NOMO-1 treated with dmso at 0.1 percent for 144 hours (cell line): ENCODE measurements around the gene RFC1.
"Not testable (repeated sequence)": the region's sequence is repeated elsewhere in the genome, so short reads cannot be mapped to it uniquely, and the experiment has no call there.

Source experiments
- DNase-seq: peaks from one replicate; lab custom pipeline; 2025; ENCODE audit not compliant: unreplicated experiment; lab: John Stamatoyannopoulos, UW

Gene RFC1, protein sequence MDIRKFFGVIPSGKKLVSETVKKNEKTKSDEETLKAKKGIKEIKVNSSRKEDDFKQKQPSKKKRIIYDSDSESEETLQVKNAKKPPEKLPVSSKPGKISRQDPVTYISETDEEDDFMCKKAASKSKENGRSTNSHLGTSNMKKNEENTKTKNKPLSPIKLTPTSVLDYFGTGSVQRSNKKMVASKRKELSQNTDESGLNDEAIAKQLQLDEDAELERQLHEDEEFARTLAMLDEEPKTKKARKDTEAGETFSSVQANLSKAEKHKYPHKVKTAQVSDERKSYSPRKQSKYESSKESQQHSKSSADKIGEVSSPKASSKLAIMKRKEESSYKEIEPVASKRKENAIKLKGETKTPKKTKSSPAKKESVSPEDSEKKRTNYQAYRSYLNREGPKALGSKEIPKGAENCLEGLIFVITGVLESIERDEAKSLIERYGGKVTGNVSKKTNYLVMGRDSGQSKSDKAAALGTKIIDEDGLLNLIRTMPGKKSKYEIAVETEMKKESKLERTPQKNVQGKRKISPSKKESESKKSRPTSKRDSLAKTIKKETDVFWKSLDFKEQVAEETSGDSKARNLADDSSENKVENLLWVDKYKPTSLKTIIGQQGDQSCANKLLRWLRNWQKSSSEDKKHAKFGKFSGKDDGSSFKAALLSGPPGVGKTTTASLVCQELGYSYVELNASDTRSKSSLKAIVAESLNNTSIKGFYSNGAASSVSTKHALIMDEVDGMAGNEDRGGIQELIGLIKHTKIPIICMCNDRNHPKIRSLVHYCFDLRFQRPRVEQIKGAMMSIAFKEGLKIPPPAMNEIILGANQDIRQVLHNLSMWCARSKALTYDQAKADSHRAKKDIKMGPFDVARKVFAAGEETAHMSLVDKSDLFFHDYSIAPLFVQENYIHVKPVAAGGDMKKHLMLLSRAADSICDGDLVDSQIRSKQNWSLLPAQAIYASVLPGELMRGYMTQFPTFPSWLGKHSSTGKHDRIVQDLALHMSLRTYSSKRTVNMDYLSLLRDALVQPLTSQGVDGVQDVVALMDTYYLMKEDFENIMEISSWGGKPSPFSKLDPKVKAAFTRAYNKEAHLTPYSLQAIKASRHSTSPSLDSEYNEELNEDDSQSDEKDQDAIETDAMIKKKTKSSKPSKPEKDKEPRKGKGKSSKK

DNA sequence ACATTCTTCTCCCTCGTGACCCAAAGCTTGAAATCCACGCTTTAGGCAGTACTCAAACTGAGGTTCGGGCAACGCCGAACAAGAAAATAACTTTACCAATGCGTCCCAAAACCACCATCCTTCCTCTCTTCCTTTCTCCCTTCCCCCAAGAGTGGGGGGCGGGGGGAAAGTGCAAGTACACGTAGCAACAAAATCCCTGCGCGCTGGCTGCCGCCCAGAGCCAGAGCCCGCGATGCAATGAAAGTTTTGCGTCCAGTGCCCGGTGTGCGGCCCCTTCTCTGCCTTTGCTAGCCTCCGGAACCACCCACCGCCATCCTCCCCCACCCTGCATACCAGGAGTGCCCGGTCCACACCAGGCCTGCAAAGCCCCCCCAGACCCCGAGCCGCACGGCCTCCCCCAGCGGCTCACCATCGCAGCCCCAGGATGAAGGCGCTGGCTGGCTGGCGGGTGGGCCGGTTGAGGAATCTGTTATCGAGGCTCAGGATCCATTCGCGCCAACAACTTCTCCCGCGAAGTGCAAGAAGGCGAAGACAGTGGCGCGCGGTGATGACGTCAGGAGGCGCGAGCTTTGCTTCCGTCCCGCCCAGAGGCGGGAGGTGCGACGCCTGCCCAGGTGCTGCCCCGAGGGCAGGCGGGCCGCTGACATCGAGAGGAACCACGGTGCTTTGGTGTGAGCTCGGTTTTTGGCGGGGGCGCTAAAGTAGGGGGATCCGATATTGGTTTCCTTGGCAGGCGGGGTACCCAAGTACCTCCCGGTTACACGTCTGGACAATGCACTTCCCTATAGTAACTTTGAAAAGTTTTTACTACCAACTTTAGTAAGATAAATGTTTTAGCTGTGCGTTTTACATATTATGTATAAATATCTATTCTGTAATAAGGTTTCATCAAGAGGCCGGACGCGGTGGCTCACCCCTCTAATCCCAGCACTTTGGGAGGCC, at the start of gene RFC1:
TSS of gene RFC1 (minus strand) at position 533 of the 942 bp plus-strand sequence. CDS start at position 412, 121 bp downstream.
- peak; percentile 82 for DNase-seq

GRCh38 chr4:39415678-39416283, 49.6 kb upstream of the RFC1 start:
- DNase-seq, result no peak

DNA sequence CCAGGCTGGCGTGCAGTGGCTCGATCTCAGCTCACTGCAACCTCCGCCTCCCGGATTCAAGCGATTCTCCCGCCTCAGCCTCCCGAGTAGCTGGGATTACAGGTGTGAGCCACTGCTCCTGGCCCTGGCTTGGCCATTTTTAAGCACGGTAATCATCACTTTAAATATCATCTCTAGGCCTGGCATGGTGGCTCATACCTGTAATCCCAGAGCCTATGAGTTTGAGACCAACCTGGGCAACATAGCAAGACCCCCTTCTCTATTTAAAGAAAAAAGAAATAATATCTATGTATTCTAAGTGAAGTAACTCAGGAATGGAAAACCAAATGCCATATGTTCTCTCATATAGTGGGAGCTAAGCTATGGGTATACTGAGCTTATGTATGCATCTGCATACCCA, 45.4 kb upstream of the RFC1 start:
- DNase-seq, result not testable (repeated sequence)

DNA sequence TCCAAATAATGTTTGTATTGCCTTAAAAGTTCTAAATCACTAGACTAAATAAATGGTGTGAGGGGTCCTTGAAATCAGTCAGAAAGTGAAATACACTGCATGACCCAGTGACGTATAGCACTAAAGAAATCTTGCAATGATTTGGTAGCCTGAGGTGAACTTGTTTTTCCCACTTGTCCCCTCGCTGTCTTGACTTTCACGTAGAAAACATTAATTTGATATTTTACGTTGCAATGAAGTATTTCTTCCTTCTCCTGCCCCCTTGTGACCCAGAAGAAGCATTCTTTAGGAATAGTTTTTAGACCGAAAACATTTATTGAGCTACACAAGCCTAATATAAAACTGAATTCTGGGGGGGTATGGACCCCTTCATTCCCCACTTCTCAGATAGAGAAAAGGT, 44.3 kb upstream of the RFC1 start:
- no peak for DNase-seq

- no peak for DNase-seq
These were observed 41.4 kb upstream of the RFC1 start for GRCh38 chr4:39407584-39407885.

DNA sequence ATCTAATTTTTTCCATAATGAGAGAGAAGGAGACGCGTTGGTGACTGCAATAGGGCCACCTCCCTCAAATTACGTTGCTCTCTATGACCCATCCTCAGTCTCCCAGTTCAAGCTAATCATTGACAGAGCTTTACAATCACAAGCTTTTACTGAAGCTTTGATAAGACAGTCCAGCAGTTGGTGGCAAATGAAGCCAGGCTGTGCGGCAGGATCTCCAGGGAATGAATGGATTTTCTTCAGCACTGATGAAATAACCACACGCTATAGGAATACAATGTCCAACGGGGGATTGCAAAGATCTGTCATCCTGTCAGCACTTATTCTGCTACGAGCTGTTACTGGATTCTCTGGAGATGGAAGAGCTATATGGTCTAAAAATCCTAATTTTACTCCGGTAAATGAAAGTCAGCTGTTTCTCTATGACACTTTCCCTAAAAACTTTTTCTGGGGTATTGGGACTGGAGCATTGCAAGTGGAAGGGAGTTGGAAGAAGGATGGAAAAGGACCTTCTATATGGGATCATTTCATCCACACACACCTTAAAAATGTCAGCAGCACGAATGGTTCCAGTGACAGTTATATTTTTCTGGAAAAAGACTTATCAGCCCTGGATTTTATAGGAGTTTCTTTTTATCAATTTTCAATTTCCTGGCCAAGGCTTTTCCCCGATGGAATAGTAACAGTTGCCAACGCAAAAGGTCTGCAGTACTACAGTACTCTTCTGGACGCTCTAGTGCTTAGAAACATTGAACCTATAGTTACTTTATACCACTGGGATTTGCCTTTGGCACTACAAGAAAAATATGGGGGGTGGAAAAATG, 40.8 kb upstream of the RFC1 start, which contains the start of gene KLB:
TSS of gene KLB (plus strand) at position 168 of the 821 bp plus-strand sequence. CDS start at position 188, 20 bp downstream.
- DNase-seq, result no peak

DNA sequence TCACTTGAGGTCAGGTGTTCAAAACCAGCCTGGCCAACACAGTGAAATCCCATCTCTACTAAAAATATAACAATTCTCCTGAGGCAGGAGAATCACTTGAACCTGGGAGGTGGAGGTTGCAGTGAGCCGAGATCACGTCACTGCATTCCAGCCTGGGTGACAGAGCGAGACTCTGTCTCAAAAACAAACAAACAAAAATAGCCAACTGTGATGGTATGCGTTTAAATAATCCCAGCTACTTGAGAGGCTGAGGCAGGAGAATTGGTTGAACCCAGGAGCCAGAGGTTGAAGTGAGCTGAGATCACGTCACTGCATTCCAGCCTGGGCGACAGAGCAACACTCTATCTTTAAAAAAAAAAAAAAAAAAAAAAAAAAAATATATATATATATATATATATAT, 35.5 kb upstream of the RFC1 start:
- DNase-seq, result not testable (repeated sequence)

DNA sequence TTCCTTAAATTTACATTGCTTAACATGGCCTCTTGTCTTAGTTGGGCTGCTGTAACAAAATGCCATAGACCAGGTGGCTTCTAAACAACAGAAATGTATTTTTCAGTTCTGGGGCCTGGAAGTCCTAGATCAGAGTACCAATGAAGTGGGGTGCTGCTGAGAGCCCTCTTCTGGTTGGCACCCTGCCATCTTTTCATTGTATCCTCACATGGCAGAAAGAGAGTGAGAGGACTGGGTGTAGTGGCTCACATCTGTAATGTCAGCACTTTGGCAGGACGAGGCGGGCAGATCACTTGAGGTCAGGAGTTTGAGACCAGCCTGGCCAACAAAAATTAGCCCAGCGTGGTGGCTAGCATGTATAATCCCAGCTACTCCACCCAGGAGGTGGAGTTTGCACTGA, 28.5 kb upstream of the RFC1 start:
- no peak for DNase-seq

DNA sequence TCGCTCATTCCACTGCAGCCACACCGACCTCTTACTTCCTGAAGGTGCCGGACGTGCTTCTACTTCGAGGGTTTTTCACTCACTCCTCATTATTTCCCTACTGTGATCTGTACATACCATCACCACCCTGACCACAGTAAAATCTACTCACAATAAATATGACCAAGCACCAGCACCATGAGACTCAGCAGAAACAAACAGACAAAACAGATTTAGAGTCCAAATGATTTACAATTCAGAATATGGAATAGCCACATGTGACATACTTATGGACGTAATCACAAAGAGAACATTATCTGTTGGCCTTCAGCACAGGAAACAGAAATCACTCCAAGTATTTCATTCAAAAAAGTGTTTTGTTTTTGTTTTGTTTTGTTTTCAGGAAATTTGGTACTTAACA, 24.4 kb upstream of the RFC1 start:
- no peak for DNase-seq

- no peak for DNase-seq
These were observed 18.4 kb upstream of the RFC1 start for GRCh38 chr4:39384563-39384962.

GRCh38 chr4:39383690-39384089, 17.5 kb upstream of the RFC1 start:
- no peak for DNase-seq

GRCh38 chr4:39375478-39375877, 9.3 kb upstream of the RFC1 start:
- no peak for DNase-seq

DNA sequence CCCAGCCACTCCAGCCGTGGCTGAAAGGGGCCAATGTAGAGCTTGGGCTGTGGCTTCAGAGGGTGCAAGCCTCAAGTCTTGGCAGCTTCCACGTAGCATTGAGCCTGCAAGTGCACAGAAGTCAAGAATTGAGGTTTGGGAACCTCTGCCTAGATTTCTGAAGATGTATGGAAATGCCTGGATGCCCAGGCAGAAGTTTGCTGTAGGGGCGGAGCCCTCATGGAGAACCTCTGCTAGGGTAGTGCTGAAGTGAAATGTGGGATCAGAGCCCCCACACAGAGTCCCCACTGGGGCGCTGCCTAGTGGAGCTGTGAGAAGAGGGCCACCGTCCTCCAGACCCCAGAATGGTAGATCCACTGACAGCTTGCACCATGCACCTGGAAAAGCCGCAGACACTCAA, 5.0 kb upstream of the RFC1 start:
- DNase-seq, result not testable (repeated sequence)

- DNase-seq, result no peak
These were observed 3.1 kb upstream of the RFC1 start for GRCh38 chr4:39369301-39369700.

GRCh38 chr4:39367166-39367565, 1.0 kb upstream of the RFC1 start:
- DNase-seq, result no peak

DNA sequence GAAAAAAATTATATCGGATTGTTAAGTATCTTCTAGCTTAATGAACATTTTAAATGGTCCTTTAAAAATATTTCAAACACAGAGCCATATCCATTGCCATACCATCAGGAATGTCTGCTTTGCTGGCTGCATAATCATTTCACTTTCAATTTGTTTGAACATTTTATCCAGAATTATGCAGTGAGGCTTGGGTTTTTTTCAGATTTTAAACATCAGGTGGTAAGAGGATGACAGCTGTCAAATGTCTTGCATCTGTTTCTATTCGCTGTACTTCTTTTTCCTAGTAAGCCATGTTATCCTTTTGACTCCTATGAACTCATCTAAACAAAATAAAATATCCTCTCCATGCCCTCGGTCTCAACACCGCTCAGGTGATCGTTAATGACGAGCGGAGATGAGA, 802 bp downstream of the RFC1 start:
- DNase-seq, result no peak

DNA sequence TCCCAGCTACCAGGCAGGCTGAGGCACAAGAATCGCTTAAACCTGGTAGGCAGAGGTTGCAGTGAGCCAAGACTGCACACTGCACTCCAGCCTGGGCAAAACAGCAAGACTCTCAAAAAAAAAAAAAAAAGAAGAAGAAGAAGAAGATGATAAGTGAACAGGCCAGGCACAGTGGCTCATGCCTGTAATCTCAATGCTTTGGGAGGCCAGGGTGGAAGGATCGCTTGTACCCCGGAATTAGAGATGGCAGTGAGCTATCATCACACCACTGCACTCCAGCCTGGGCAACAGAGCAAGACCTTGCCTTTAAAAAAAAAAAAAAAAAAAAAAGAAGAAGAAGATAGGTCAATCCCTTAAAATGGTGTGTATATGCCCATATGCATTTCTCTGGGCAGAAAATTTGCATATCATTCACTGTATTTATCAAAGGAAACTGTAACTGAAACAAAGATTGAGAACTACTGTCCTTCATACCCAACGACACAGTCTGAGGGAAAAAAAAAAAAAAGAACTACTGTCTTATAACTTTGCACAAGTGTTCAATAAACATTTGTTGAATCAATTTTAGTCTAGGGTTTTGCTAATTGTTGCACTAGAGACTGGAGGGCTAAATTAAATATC, 2.3 kb downstream of the RFC1 start:
- DNase-seq, result no peak

GRCh38 chr4:39362827-39363226, 3.3 kb downstream of the RFC1 start:
- DNase-seq, result no peak

GRCh38 chr4:39360611-39361010, 5.6 kb downstream of the RFC1 start:
- not testable (repeated sequence) for DNase-seq
